ENCODE data around the gene WDR33.

Gene WDR33

DNA sequence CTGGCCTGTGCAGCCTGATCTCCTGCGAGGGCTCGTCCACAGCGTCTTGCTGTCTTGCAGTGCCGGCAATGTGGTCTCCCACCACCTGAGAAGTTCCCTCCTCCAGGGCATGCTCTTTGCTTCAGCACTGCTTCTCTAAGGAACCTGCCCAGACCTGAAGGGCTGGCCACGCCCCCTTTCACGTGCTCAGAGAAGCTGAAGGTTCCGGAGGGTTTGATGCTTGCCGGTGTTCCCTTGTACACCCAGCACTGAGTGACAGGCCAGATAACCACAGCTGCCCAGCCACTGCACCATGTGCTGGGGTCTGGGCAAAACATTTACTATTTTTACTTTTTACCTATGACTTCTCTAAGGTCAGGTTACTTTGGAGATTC lies 48.7 kb upstream of the WDR33 start:
- Histone ChIP-seq H3K4me1 (ENCODE audit: control insufficient read depth, insufficient read depth, low read length) (peaks cover 7% of the 10 kb centered on the region), H3K4me3 (ENCODE audit: low read depth, low read length) (no peak overlapping the region), H3K36me3 (ENCODE audit: control insufficient read depth in 2 of 2, insufficient read depth in 1 of 2, low read length in 2 of 2) (peaks cover 17 to 38% of the 10 kb centered on the region in 2 experiments), H3K27ac (ENCODE audit: extremely low read depth, low read depth, low read length) (no peak overlapping the region), H3K9me3 (ENCODE audit: control insufficient read depth, insufficient read depth, low read depth, low read length) (no peaks in the 10 kb centered on the region)
- POLR2A ChIA-PET, result interaction anchor here (0.6 to 0.9 kb wide), 2 partner anchors 9 to 25 kb away, joined by 3 read pairs; no protein-coding TSS in a partner anchor
- CTCF ChIA-PET, result interaction anchor here (1.1 to 1.3 kb wide), 2 partner anchors 18 to 269 kb away, joined by 3 to 4 read pairs; no protein-coding TSS in a partner anchor
- TF ChIP-seq, protein P1, sequence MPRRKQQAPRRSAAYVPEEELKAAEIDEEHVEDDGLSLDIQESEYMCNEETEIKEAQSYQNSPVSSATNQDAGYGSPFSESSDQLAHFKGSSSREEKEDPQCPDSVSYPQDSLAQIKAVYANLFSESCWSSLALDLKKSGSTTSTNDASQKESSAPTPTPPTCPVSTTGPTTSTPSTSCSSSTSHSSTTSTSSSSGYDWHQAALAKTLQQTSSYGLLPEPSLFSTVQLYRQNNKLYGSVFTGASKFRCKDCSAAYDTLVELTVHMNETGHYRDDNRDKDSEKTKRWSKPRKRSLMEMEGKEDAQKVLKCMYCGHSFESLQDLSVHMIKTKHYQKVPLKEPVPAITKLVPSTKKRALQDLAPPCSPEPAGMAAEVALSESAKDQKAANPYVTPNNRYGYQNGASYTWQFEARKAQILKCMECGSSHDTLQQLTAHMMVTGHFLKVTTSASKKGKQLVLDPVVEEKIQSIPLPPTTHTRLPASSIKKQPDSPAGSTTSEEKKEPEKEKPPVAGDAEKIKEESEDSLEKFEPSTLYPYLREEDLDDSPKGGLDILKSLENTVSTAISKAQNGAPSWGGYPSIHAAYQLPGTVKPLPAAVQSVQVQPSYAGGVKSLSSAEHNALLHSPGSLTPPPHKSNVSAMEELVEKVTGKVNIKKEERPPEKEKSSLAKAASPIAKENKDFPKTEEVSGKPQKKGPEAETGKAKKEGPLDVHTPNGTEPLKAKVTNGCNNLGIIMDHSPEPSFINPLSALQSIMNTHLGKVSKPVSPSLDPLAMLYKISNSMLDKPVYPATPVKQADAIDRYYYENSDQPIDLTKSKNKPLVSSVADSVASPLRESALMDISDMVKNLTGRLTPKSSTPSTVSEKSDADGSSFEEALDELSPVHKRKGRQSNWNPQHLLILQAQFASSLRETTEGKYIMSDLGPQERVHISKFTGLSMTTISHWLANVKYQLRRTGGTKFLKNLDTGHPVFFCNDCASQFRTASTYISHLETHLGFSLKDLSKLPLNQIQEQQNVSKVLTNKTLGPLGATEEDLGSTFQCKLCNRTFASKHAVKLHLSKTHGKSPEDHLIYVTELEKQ (tag by site-specific recombination; IDR thresholded peaks at IDR 0.05; ENCODE audit: borderline replicate concordance), result no peak
- TF ChIP-seq ZNF394 (tag by site-specific recombination; IDR thresholded peaks at IDR 0.05; ENCODE audit: borderline replicate concordance) (peak; percentile 71; the same call in 1 of the 2 replicates), ZNF623 (tag by site-specific recombination; IDR thresholded peaks at IDR 0.05) (no peak), ZNF791 (tag by site-specific recombination; IDR thresholded peaks at IDR 0.05) (no peak), ZNF596 (tag by site-specific recombination; IDR thresholded peaks at IDR 0.05) (no peak), ZNF146 (tag by site-specific recombination; IDR thresholded peaks at IDR 0.05) (no peak), ZNF658 (tag by site-specific recombination; IDR thresholded peaks at IDR 0.05) (no peak), SCRT2 (tag by site-specific recombination; IDR thresholded peaks at IDR 0.05) (no peak), ZNF202 (tag by site-specific recombination; IDR thresholded peaks at IDR 0.05; ENCODE audit: borderline replicate concordance) (no peak), ZNF660 (tag by site-specific recombination; IDR thresholded peaks at IDR 0.05) (no peak), ZNF571 (tag by site-specific recombination; IDR thresholded peaks at IDR 0.05) (no peak), ZNF514 (tag by site-specific recombination; IDR thresholded peaks at IDR 0.05) (no peak), ZNF585B (tag by site-specific recombination; IDR thresholded peaks at IDR 0.05) (no peak), ZBTB17 (tag by site-specific recombination; IDR thresholded peaks at IDR 0.05) (no peak), SP2 (tag by site-specific recombination; IDR thresholded peaks at IDR 0.05) (peak; percentile 39), ZNF140 (tag by site-specific recombination; IDR thresholded peaks at IDR 0.05) (no peak), ZNF335 (tag by site-specific recombination; conservative IDR thresholded peaks at IDR 0.05) (no peak; the same call in 1 of the 2 replicates), ZNF133 (tag by site-specific recombination; IDR thresholded peaks at IDR 0.05) (no peak)
- TF ChIP-seq, protein P2, sequence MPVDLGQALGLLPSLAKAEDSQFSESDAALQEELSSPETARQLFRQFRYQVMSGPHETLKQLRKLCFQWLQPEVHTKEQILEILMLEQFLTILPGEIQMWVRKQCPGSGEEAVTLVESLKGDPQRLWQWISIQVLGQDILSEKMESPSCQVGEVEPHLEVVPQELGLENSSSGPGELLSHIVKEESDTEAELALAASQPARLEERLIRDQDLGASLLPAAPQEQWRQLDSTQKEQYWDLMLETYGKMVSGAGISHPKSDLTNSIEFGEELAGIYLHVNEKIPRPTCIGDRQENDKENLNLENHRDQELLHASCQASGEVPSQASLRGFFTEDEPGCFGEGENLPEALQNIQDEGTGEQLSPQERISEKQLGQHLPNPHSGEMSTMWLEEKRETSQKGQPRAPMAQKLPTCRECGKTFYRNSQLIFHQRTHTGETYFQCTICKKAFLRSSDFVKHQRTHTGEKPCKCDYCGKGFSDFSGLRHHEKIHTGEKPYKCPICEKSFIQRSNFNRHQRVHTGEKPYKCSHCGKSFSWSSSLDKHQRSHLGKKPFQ (tag by site-specific recombination; IDR thresholded peaks at IDR 0.05), result no peak
- TF ChIP-seq, protein P3, sequence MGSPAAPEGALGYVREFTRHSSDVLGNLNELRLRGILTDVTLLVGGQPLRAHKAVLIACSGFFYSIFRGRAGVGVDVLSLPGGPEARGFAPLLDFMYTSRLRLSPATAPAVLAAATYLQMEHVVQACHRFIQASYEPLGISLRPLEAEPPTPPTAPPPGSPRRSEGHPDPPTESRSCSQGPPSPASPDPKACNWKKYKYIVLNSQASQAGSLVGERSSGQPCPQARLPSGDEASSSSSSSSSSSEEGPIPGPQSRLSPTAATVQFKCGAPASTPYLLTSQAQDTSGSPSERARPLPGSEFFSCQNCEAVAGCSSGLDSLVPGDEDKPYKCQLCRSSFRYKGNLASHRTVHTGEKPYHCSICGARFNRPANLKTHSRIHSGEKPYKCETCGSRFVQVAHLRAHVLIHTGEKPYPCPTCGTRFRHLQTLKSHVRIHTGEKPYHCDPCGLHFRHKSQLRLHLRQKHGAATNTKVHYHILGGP (tag by site-specific recombination; IDR thresholded peaks at IDR 0.05), result no peak
- TF ChIP-seq, protein P4, sequence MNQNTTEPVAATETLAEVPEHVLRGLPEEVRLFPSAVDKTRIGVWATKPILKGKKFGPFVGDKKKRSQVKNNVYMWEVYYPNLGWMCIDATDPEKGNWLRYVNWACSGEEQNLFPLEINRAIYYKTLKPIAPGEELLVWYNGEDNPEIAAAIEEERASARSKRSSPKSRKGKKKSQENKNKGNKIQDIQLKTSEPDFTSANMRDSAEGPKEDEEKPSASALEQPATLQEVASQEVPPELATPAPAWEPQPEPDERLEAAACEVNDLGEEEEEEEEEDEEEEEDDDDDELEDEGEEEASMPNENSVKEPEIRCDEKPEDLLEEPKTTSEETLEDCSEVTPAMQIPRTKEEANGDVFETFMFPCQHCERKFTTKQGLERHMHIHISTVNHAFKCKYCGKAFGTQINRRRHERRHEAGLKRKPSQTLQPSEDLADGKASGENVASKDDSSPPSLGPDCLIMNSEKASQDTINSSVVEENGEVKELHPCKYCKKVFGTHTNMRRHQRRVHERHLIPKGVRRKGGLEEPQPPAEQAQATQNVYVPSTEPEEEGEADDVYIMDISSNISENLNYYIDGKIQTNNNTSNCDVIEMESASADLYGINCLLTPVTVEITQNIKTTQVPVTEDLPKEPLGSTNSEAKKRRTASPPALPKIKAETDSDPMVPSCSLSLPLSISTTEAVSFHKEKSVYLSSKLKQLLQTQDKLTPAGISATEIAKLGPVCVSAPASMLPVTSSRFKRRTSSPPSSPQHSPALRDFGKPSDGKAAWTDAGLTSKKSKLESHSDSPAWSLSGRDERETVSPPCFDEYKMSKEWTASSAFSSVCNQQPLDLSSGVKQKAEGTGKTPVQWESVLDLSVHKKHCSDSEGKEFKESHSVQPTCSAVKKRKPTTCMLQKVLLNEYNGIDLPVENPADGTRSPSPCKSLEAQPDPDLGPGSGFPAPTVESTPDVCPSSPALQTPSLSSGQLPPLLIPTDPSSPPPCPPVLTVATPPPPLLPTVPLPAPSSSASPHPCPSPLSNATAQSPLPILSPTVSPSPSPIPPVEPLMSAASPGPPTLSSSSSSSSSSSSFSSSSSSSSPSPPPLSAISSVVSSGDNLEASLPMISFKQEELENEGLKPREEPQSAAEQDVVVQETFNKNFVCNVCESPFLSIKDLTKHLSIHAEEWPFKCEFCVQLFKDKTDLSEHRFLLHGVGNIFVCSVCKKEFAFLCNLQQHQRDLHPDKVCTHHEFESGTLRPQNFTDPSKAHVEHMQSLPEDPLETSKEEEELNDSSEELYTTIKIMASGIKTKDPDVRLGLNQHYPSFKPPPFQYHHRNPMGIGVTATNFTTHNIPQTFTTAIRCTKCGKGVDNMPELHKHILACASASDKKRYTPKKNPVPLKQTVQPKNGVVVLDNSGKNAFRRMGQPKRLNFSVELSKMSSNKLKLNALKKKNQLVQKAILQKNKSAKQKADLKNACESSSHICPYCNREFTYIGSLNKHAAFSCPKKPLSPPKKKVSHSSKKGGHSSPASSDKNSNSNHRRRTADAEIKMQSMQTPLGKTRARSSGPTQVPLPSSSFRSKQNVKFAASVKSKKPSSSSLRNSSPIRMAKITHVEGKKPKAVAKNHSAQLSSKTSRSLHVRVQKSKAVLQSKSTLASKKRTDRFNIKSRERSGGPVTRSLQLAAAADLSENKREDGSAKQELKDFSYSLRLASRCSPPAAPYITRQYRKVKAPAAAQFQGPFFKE (tag by site-specific recombination; IDR thresholded peaks at IDR 0.05; ENCODE audit: borderline replicate concordance), result no peak
- TF ChIP-seq, protein P5, sequence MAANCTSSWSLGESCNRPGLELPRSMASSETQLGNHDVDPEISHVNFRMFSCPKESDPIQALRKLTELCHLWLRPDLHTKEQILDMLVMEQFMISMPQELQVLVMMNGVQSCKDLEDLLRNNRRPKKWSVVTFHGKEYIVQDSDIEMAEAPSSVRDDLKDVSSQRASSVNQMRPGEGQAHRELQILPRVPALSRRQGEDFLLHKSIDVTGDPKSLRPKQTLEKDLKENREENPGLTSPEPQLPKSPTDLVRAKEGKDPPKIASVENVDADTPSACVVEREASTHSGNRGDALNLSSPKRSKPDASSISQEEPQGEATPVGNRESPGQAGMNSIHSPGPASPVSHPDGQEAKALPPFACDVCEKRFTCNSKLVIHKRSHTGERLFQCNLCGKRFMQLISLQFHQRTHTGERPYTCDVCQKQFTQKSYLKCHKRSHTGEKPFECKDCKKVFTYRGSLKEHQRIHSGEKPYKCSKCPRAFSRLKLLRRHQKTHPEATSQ (tag by site-specific recombination; IDR thresholded peaks at IDR 0.05), result no peak
- TF ChIP-seq, protein P6, sequence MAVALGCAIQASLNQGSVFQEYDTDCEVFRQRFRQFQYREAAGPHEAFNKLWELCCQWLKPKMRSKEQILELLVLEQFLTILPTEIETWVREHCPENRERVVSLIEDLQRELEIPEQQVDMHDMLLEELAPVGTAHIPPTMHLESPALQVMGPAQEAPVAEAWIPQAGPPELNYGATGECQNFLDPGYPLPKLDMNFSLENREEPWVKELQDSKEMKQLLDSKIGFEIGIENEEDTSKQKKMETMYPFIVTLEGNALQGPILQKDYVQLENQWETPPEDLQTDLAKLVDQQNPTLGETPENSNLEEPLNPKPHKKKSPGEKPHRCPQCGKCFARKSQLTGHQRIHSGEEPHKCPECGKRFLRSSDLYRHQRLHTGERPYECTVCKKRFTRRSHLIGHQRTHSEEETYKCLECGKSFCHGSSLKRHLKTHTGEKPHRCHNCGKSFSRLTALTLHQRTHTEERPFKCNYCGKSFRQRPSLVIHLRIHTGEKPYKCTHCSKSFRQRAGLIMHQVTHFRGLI (tag by site-specific recombination; IDR thresholded peaks at IDR 0.05), result no peak

All from HEK293 (cell line).